ENCODE results near the gene CLDND2. TPM values are rescaled to one million over a fixed set of nuclear protein-coding genes. Genes with fewer than 3 reads are reported as not detected.

Gene CLDND2
- total and polyA plus RNA-seq, 10 of the 15 experiments (the other 5 are each of a cell fraction or from before 2014, with no cell fraction given) = 0.24 to 7.1 (median 1.8) TPM; not detected in 1

DNA sequence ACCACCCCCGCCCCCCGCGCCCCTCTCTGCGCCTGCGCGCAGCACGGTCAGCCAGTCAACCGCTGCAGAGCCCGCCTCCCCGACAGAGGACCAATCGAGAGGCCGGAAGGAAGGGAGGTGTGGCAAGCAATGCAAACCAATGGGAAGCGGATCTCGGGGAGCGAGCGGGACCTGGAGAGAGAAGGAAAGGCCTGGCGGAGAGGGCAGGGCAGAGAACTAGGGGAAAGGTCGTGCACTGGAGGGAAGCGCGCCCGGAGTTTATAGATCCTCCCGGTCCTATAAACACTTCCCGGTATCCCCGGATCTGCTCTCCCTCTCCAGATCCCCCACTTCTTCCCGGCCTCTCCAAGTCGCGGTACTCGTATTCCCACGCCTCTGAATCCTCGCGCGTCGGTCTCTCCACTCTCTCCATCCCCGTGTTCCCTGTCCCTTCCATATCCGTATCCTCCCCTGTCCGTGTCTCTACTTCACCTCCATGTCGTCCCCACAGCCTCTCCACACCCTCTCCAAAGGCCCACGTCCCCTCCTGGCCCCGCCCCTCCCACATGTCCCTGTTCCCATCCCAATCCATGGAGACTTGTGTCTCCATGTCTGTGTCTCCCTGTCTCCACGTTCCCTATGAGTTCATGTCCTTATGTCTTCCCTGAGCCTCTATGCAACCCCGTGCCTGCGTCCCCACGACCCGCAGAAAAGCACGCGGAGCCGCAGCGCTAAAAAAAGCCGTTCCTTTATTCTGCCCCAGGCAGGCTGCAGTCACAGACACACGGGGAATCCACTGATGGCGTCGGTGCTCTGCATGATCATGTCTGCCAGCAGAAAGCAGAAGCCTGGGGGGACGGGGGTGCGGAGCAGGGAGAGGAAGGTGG, 2.2 kb downstream of the CLDND2 start:
- Histone ChIP-seq H3K27me3 (replicated peaks in 1 of 2; ENCODE audit: control insufficient read depth in 2 of 2, insufficient read depth in 2 of 2, low read length in 1 of 2) (no peaks in the 10 kb centered on the region), H3K79me2 (ENCODE audit: control insufficient read depth, insufficient read depth, low read length) (peaks cover 18% of the 10 kb centered on the region), H3K9me3 (replicated peaks; ENCODE audit: control insufficient read depth, insufficient read depth, low read length) (no peaks in the 10 kb centered on the region), H3K4me3 (peak overlapping the region; percentile 77), H3K36me3 (ENCODE audit: control insufficient read depth in 2 of 2, insufficient read depth in 2 of 2, low read length in 1 of 2) (no peaks in the 10 kb centered on the region), H3K27ac (ENCODE audit: control insufficient read depth, insufficient read depth) (peak overlapping the region; percentile 92), H3K9ac (ENCODE audit: control insufficient read depth, insufficient read depth, low read length) (peak overlapping the region; percentile 92), H2AFZ (ENCODE audit: control insufficient read depth, low read depth, low read length) (peak overlapping the region; percentile 76), H3K4me2 (ENCODE audit: control insufficient read depth, insufficient read depth) (peak overlapping the region; percentile 48), H3K4me1 (ENCODE audit: control insufficient read depth, insufficient read depth, low read length) (peaks cover 13% of the 10 kb centered on the region), H4K20me1 (ENCODE audit: control insufficient read depth, insufficient read depth) (no peaks in the 10 kb centered on the region)
- ChIA-PET SMC1A (ENCODE audit: uncharacterized antibody, unreplicated experiment) (interaction anchor here (1.4 to 1.9 kb wide), 3 partner anchors 9 to 51 kb away, joined by 5 to 7 read pairs (median 6); partner anchors contain the start of gene SIGLEC10), RAD21 (ENCODE audit: unreplicated experiment) (interaction anchor here (1.2 to 2.3 kb wide), 7 partner anchors 10 to 50 kb away, joined by 4 to 34 read pairs (median 11); partner anchors contain the start of gene SIGLEC10), POLR2A (interaction anchor here (1.0 to 2.8 kb wide), 9 partner anchors 10 to 338 kb away, joined by 3 to 64 read pairs (median 10); partner anchors contain the start of gene C19orf84), CTCF (interaction anchor here (1.4 to 2.4 kb wide), 7 partner anchors 10 to 74 kb away, joined by 3 to 15 read pairs (median 8); no protein-coding TSS in a partner anchor)
- peak; percentile 99 for FAIRE-seq
- peak; percentile 78 for ATAC-seq
- in situ Hi-C loops (cut with MboI) (loop anchor here (10.0 to 25.0 kb wide), 2 partner anchors 552 to 1029 kb away; partner anchors contain the start of gene KCNC3), intact Hi-C loops (cut with micrococcal nuclease; ENCODE audit: unreplicated experiment) (loop anchor here (1.0 to 2.0 kb wide), 2 partner anchors 28 kb away; no protein-coding TSS in a partner anchor)
- WGBS (ENCODE audit: insufficient coverage, insufficient replicate concordance, low lambda C conversion rate, missing lambda C conversion rate) = under 1% methylated on average over 48 of the region's 54 CpGs
- TSS peak; percentile 69 for BruUV-seq (replicated peaks)
- DNase-seq (ENCODE audit: low read depth, low spot score) = peak; percentile 91
- TF ChIP-seq, protein P1, sequence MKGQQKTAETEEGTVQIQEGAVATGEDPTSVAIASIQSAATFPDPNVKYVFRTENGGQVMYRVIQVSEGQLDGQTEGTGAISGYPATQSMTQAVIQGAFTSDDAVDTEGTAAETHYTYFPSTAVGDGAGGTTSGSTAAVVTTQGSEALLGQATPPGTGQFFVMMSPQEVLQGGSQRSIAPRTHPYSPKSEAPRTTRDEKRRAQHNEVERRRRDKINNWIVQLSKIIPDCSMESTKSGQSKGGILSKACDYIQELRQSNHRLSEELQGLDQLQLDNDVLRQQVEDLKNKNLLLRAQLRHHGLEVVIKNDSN (IDR thresholded peaks at IDR 0.05; ENCODE audit: borderline replicate concordance, extremely low read length, insufficient read depth, low read depth, low read length) = no peak
- TF ChIP-seq ZNF622 (IDR thresholded peaks at IDR 0.05) (no peak), CREM (IDR thresholded peaks at IDR 0.05; ENCODE audit: low read depth) (no peak), ZNF217 (IDR thresholded peaks at IDR 0.05) (no peak; the same call in 1 of the 2 replicates), NFYB (IDR thresholded peaks at IDR 0.05; ENCODE audit: insufficient read depth, low read depth, low read length) (peak; percentile 85), HDGF (IDR thresholded peaks at IDR 0.05) (peak; percentile 94; the same call in 1 of the 2 replicates), SREBF1 (IDR thresholded peaks at IDR 0.05; ENCODE audit: low read length) (no peak), MTA3 (IDR thresholded peaks at IDR 0.05; ENCODE audit: borderline replicate concordance, low read length) (no peak; the same call in 1 of the 2 replicates), TARDBP (IDR thresholded peaks at IDR 0.05; ENCODE audit: borderline replicate concordance) (no peak), BCL11A (IDR thresholded peaks at IDR 0.05; ENCODE audit: low read depth, low read length) (no peak), ZBED1 (IDR thresholded peaks at IDR 0.05; ENCODE audit: borderline replicate concordance) (peak; percentile 51; the same call in 1 of the 2 replicates), ZSCAN29 (IDR thresholded peaks at IDR 0.05) (no peak), FOXK2 (IDR thresholded peaks at IDR 0.05) (no peak)
- TF ChIP-seq, protein P2, sequence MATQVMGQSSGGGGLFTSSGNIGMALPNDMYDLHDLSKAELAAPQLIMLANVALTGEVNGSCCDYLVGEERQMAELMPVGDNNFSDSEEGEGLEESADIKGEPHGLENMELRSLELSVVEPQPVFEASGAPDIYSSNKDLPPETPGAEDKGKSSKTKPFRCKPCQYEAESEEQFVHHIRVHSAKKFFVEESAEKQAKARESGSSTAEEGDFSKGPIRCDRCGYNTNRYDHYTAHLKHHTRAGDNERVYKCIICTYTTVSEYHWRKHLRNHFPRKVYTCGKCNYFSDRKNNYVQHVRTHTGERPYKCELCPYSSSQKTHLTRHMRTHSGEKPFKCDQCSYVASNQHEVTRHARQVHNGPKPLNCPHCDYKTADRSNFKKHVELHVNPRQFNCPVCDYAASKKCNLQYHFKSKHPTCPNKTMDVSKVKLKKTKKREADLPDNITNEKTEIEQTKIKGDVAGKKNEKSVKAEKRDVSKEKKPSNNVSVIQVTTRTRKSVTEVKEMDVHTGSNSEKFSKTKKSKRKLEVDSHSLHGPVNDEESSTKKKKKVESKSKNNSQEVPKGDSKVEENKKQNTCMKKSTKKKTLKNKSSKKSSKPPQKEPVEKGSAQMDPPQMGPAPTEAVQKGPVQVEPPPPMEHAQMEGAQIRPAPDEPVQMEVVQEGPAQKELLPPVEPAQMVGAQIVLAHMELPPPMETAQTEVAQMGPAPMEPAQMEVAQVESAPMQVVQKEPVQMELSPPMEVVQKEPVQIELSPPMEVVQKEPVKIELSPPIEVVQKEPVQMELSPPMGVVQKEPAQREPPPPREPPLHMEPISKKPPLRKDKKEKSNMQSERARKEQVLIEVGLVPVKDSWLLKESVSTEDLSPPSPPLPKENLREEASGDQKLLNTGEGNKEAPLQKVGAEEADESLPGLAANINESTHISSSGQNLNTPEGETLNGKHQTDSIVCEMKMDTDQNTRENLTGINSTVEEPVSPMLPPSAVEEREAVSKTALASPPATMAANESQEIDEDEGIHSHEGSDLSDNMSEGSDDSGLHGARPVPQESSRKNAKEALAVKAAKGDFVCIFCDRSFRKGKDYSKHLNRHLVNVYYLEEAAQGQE (IDR thresholded peaks at IDR 0.05; ENCODE audit: low read depth, low read length) = no peak
- TF ChIP-seq, protein P3, sequence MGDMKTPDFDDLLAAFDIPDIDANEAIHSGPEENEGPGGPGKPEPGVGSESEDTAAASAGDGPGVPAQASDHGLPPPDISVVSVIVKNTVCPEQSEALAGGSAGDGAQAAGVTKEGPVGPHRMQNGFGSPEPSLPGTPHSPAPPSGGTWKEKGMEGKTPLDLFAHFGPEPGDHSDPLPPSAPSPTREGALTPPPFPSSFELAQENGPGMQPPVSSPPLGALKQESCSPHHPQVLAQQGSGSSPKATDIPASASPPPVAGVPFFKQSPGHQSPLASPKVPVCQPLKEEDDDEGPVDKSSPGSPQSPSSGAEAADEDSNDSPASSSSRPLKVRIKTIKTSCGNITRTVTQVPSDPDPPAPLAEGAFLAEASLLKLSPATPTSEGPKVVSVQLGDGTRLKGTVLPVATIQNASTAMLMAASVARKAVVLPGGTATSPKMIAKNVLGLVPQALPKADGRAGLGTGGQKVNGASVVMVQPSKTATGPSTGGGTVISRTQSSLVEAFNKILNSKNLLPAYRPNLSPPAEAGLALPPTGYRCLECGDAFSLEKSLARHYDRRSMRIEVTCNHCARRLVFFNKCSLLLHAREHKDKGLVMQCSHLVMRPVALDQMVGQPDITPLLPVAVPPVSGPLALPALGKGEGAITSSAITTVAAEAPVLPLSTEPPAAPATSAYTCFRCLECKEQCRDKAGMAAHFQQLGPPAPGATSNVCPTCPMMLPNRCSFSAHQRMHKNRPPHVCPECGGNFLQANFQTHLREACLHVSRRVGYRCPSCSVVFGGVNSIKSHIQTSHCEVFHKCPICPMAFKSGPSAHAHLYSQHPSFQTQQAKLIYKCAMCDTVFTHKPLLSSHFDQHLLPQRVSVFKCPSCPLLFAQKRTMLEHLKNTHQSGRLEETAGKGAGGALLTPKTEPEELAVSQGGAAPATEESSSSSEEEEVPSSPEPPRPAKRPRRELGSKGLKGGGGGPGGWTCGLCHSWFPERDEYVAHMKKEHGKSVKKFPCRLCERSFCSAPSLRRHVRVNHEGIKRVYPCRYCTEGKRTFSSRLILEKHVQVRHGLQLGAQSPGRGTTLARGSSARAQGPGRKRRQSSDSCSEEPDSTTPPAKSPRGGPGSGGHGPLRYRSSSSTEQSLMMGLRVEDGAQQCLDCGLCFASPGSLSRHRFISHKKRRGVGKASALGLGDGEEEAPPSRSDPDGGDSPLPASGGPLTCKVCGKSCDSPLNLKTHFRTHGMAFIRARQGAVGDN (IDR thresholded peaks at IDR 0.05) = peak; percentile 7; the same call in 1 of the 2 replicates
